GM19239 (cell line): ENCODE data around the gene MORF4L1.
"Not testable (repeated sequence)": the region's sequence is repeated elsewhere in the genome, so short reads cannot be mapped to it uniquely, and the experiment has no call there.

Source experiments
- DNase-seq: peaks from one replicate; pipeline ENCODE4 v3.0.0; 2011; ENCODE audit warnings: low spot score; ENCODE audit not compliant: insufficient read length
- FAIRE-seq: peaks from 2 replicates; lab custom pipeline; 2011; peaks lifted over from hg19 to GRCh38; lab: Jason Lieb, UNC

Gene MORF4L1

DNA sequence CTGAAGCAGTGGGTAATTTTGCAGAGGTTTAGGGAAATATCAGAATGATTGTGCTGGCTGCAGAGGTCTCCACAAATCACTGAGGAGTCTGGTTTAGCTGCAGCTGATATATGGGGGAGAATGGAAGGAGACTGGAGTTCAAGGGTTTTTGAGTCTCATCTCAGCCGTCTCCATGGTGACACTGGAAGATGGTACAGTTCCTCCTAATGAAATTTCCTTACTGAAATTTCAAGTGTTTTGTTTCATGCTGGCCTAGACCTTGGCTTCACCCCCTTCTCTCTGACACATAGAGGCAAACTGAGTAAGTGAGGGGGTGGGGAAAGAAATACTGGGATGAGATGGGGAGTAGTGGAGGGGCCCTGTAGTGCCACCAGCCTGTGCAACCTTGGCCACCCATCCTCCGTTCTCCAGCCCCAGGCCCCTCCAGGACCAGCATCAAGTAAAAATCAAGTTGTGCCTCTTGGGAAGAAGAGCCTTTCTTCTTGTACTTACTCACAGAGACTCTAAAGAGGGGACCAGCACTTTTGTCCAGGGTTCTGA lies 17.8 kb upstream of the MORF4L1 start:
- DNase-seq (no peak), FAIRE-seq (no peak)

DNA sequence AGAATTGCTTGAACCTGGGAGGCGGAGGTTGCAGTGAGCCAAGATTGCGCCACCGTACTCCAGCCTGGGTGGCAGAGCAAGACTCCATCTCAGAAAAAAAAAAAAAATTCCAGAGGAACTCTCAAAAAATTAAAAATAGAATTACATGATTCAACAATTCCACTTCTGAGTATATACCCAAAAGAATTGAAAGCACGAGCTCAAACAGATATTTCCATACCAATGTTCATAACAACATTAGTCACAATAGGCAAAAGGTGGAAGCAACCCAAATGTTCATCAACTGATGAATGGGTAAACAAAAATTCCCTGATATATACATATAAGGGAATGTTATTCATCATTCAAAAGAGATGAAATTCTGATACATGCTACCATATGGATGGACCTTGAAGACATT lies 16.9 kb upstream of the MORF4L1 start:
- DNase-seq = no peak
- no peak for FAIRE-seq

DNA sequence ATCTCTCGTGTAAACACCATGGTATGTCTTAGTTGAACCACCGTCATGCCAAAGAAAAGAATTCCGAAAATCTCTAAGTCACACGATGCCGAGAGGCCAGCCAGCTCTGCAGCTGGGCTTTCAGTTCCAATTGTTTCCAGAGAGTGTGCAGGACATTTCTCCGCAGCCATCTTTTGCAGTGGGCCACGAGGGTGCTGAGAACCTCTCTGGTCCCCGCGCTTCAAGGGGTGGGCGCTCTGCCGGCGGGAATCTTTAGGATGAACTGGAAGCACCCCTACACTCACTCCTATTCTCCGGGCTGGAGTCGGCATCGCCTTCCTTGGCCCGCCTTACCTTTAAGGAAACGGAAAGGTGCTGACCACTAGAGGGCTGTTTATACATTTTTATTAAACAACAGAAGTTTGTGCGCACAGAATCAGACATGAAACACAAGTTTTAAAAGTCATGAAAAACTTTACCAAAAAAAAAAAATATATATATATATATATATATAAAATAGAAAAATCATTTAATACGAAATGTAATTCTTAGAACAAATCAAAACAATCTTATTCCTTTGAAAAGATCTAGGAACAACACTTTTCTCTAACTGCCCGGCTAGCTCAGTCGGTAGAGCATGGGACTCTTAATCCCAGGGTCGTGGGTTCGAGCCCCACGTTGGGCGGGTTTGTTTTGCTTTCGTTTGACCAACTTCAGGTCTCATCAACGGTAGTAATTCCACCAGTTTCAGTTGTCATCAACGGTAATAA lies 12.5 kb upstream of the MORF4L1 start:
- FAIRE-seq (peak; percentile 79), DNase-seq (peak; percentile 45)

DNA sequence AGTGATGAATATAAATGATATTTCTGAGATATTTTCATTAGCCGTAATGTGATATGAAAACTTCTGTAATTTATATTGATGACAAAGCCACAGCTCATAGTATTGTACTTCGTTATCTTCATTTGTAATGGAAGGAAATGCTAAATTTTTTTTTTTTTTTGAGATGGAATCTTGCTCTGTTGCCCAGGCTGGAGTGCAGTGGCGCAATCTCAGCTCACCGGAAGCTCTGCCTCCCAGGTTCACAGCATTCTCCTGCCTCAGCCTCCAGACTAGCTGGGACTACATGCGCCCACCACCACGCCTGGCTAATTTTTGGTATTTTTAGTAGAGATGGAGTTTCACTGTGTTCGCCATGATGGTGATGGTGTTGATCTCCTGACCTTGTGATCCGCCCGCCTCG lies 7.1 kb upstream of the MORF4L1 start:
- DNase-seq, FAIRE-seq: not testable (repeated sequence)

DNA sequence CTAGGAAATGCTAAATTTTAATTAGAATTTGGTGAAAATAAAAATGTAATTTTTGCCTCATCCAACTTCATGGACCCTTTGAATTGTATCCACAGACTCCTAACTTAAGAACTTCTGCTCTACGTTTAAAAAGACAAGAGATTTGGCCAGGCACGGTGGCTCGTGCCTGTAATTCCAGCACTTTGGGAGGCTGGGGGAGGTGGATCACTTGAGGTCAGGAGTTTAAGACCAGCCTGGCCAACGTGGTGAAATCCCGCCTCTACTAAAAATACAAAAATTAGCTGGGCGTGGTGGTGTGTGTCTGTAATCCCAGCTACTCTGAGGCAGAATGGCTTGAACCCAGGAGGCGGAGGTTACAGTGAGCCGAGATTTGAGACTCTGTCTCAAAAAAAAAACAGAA lies 6.7 kb upstream of the MORF4L1 start:
- not testable (repeated sequence) for DNase-seq, FAIRE-seq

DNA sequence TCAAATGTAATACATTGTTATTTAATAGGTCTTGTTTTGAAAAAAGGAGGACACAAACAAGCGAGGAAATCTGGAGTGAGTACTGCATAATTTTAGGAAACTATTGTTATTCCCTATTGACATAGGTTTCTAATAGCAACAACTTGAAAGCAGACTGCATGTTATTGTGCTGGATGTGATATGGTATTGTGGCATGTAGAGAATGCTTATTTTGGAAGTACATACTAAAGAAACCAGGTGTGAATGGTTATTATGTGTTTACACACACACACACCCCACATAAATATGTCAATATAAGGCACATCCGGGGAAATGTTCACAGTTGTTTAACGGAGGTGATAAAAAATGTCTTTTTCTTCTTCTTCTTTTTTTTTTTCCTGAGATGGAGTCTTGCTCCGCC lies 5.9 kb upstream of the MORF4L1 start:
- FAIRE-seq (no peak), DNase-seq (no peak)

DNA sequence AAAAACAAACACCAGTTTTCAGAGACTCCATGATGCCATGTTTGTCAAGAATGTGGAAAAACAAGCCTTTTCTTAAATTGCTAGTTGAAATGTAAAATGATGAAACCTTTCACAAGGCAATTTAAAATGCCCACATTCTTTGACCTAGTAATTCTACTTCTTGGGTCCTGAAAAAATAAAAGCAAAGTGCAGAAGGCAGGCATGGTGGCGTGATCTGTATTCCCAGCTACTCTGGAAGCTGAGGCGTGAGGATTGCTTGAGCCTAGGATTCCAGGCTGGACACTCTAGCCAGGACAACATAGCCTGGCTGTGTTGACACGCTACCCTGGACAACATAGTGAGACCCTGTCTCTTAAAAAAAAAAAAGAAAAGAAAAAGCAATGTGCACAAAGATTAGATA lies 4.3 kb upstream of the MORF4L1 start:
- no peak for FAIRE-seq
- DNase-seq = no peak

DNA sequence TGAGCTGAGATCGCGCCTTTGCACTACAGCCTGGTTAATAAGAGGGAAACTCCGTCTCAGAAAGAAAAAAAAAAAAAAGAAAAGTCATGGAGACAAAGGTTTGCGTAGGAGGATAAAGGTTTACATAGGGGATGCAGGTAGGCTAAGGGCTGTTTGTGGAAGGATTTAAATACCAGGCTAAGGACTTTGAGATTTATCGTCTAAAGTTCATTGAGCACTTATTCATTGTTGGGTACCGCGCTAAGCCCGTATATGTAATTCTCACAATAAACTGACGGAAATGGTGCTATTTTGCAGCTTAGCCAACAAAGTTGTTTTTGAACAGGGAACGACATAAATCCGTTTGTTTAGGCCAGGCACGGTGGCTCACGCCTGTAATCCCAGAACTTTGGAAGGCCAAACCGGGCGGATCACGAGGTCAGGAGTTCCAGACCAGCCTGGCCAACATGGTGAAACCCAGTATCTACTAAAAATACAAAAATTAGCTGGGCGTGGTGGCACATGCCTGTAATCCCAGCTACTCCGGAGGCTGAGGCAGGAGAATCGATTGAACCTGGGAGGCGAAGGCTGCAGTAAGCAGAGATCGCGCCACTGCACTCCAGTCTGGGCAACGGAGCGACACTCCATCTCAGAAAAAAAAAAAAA lies 1.1 kb upstream of the MORF4L1 start:
- not testable (repeated sequence) for DNase-seq, FAIRE-seq

DNA sequence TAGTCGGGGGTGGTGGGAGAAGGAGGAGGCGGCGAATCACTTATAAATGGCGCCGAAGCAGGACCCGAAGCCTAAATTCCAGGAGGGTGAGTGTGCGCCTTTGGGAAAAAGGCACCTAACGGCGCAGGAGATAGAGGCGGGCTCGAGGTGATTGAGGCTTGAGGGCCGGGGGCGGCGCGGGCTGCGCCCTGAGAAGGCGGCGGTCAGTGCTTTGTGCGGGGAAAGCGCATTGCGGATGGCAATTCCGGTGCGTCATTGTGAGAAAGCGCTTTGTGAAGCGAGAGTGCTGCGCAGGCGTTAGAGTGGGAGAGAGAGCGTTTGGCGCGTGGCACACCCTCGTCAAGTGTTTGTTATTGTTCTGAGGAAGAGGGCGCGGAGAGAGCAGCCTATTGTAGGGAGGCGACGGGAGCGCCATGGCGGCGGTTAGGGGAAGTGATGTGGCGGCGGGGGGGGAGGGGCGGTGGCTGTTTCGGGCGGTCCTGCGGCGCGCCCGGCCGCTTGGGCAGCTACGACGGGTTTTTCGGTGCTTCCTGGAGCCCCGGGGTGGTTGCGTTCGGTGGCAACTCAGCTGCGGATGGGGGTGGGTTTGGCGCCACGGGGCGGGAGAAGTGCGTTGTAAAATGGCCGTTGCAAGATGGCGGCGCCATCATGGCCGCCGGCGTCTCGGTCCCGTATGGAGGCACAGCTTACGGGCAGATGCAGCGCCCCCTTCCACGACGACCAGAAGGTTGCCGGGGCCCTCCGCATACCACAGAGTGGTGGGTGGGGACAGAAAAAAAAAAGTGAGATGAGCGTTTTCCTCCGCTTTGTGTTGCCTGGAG lies 492 bp downstream of the MORF4L1 start:
- peak; percentile 94 for FAIRE-seq
- DNase-seq = peak; percentile 55

DNA sequence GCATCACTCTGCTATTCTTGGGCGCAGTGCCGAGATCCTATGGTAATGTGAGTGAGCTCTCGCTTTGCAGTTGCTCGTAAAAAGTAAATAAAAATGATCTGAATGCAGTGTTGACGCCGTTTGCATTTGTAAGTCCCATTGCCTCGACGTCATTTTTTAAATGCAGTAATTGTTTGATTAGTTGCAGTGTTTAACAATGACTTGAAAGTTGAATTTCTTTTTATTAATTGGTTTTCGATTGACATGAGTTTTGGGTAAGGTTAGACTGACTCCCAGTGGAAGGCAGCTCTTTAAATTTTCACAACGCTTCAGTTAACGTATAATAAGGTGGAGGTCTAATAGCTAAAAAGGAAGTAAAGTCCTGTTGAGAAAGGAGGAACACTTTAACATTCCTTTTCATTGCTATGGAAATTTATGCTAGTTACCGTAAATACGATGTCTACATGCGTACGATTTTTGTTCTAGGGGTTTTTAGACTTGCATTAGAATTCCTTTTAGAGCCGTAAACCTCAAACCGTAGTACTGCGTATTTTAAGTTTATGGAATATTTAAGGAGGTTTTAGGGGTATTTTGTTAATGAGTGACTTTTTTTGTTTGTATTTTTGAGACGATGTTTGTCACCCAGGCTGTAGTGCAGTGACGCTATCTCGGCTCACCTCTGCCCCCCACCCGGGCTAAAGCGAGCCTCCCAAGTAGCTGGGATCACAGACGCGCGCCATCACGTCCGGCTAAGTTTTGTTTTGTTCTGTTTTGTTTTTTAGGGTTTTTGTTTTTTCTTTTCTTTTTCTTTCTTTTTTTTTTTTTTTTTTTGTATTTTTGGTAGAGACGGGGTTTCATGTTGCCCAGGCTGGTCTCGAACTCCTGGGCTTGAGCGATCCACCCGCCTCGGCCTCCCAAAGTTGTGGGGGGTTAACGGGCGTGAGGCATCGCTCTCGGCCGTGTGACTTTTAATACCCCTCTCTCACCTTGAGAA lies 1.4 kb downstream of the MORF4L1 start:
- FAIRE-seq (peak; percentile 18), DNase-seq (no peak)

DNA sequence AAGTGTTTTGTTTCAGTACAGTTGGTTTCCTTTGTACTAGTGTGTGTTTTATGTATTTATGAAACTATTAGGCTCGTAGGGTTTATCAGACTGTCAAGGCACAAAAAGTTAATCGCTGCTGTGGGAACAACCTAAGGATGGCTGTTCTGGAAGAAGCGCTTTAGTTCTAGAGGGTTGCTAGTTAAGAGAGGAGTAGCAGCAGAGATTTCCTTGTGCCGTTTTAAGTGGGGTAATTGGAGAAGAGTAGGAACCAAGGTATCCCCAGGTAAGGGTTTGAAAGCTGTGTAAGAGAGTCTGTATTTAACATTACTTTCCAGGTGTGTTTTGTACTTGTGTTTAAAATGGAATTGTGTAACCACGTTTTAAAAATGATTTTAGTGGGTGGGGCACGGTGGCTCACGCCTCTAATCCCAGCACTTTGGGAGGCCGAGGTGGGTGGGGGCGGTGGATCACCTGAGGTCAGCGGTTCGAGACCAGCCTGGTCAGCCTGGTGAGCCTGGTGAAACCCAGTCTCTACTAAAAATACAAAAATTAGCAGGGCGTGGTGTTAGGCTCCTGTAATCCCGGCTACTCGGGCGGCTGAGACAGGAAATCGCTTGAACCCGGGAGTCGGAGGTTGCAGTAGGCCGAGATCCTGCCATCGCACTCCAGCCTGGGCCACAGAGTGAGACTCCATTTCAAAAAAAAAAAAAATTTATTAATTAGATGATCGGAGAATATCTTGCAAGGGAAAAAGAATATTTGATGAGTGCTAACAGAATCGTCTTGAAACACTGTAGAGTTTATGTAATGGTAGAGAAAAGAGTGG lies 2.6 kb downstream of the MORF4L1 start:
- DNase-seq = no peak

DNA sequence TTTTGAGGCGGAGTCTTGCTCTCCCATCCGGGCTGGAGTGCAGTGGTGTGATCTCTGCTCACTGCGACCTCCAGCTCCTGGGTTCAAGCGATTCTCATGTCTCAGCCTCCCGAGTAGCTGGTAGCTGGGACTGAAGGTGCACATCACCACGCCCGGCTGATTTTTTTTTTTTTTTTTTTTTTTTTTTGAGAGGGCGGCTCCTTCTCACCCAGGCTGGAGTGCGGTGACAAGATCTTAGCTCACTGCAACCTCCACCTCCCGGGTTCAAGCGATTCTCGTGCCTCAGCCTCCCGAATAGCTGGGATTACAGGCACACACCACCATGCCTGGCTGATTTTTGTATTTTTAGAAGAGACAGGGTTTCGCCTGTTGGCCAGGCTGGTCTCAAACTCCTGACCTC lies 4.3 kb downstream of the MORF4L1 start:
- FAIRE-seq, DNase-seq: not testable (repeated sequence)

More for the DNA sequence above, 2.6 kb downstream of the MORF4L1 start:
- FAIRE-seq = no peak

DNA sequence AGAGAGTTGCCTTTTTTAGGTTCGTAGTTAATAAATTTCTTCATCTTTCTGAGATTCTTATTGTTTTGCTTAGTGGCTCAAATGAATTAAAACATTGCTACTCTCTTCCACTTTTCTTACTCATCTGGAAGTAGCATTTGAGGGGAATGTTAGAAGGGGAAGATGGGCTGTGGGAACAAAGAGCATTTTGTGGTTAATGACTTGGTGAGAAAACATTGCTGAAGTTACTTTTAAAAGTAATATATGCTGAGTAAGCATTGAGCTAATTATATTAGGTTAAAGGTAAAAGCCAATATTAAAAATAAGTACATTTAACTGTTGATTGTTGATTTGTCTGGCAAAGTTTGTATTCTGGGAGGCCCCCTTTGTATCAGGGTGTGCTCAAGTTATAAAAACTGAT lies 5.7 kb downstream of the MORF4L1 start:
- FAIRE-seq (no peak), DNase-seq (no peak)

DNA sequence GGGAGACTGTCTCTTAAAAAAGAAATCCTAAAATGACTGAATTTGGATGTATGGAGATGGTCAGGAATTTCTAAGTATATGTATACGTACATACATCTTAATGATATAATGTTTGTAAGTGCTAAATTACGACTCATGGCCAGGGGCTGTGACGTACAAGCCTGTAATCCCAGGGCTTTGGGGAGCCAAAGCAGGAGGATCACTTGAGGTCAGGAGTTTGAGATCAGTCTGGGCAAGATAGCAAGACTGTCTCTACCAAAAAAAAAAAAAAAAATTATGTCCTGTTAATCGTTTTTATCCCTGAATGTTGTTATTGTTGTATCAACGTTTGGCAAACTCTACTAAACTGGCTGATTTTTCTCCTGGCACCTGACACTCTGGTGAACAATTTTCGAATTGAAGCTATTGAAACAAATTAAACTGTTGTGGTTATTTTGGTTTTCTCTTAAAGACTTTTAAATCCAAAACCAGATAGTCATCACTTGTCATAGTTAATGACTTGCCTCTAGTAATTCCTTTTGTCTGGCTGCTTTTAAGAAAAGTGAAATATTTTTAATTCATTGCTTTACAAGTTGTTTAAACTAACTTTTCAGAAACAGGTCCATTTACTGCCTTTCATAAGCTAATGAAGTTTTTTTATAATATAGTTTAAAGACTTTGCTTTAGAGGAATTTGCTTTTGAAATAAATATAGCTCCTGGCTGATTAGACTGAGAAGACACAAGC lies 7.0 kb downstream of the MORF4L1 start:
- no peak for DNase-seq
- no peak for FAIRE-seq

DNA sequence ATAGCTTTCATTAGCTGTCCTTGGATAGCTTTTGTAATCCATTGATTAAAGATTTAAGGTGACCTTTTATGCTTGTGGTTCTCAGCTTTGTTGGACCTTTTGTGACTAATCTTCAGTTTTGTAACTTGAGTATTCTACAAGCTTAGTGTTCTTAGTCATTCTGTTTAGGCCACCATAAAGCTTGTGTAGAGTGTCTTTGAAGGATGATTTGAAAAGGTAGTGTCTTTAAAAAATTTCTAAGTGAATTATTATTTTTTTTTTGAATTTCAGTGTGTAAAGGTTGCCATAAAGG lies 7.5 kb downstream of the MORF4L1 start:
- no peak for DNase-seq

DNA sequence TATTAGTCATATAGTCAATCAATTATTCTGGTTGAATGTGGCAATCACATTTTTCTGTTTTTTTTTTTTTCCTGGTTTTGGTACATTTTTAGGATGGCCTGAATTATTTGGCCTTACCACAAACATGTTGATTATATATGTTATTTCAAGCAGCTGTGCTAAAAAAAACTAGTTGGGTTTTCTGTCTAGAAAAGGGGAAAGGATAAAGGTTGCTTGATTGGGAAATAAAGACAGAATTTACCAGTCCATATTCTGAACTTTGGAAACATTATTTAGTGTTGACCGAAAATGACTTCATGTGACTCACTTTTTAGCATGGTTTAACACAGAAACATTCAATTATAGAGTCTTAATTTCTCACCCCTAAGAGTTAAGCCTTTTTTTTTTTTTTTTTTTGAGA lies 8.1 kb downstream of the MORF4L1 start:
- no peak for FAIRE-seq
- DNase-seq = no peak

More for the DNA sequence above, 7.5 kb downstream of the MORF4L1 start:
- FAIRE-seq = no peak

DNA sequence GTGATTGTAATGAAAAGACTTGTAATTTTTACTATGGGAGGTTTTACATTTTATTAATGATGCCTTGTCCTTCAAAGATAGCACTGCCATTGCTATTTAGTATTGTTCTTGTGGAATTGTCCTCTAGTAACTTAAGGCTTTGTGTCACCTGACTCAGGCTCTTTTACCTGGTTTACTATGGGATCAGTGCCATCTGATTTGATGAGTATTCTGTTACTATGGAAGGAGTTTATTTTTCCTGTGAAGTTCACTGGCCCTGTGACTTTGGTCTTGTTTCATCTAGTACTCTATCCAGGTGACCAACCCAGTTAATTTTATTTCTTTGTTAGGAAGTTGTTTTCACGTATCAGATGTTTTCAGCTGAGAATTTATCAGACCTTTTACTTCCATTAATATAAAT lies 9.0 kb downstream of the MORF4L1 start:
- FAIRE-seq = no peak

DNA sequence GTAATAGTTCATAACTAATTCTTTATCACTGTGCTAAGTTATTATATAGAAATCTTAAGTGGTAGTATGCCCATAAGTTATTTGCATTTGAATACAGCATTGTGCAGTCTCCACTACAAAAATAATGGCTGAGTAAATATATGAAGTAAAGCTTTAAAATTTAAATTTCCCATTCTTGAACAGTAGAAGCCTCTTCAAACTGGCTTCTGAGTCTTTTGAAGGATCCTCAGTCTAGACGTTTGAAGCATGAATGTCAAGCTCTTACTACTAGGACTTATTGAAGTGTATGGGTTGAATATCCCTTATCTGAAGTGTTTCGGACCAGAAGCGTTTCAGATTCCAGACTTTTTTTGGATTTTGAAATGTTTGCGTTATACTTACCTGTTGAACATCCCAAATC lies 16.3 kb downstream of the MORF4L1 start:
- peak; percentile 26 for FAIRE-seq
- DNase-seq = no peak

More for the DNA sequence above, 9.0 kb downstream of the MORF4L1 start:
- DNase-seq = no peak
